DMS53 treated with DMSO at 0.1 percent for 48 hours (cell line): ENCODE results near the gene DNASE2B.

Source experiments
- DNase-seq: peaks from one replicate; lab custom pipeline; 2025; ENCODE audit not compliant: unreplicated experiment; lab: John Stamatoyannopoulos, UW

DNASE2B gene

DNA sequence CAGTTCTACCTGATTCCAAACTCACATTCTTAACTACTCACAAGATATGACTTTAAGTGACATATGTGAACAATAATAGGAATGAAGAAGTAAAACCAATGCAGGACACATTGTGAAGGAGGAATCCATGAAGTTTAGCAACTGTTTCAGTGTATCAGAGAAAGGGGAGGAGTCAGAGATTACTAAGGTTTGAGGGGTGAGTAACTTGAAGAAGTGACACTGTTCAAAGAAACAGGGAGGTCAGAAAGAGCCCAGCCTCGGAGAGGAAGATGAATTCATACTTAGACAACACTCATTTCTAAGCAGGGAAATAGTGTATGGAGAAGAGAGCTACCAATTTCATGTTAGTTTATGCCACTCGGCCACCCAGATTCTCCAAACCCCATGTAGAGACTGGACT lies 52.6 kb downstream of the DNASE2B start:
- no peak for DNase-seq

GRCh38 chr1:84452436-84452835 lies 54.2 kb downstream of the DNASE2B start:
- no peak for DNase-seq

DNA sequence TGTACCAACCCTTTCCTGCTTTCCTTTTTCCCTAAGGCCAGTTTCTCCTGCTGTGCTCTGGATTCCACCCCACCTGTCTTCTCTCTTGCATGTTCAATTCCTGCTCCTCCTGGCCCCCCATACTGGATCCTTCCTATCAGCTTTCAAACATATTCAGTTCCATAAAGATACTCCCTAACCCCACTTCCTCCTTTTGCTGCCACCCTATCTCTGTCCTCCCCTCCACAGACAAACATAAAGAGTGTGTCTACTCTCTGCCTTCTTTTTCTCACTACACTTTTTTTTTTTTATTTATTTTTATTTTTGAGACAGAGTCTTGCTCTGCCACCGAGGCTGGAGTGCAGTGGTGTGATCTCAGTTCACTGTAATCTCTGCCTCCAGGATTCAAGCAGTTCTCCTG lies 63.8 kb downstream of the DNASE2B start:
- DNase-seq: no peak
